GM12878 (cell line): ENCODE data around the gene GANC. TPM values are rescaled to one million over a fixed set of nuclear protein-coding genes. Genes with fewer than 3 reads are reported as not detected.

ENCODE experiments used
- ATAC-seq: fragments of 200-7000 bp; cut with Tn5 transposase; 3 replicates; pipeline ENCODE4 v1.9.1; 2020; ENCODE audit warnings: mild to moderate bottlenecking, moderate library complexity
- BruUV-seq: library from RNA; stranded (reverse); fragments of 400-500 nt; replicated peaks from 2 replicates; lab custom pipeline; 2021; lab: Mats Ljungman, UMichigan
- CTCF ChIA-PET: fragments of 300-600 bp; sonication (Branson Sonifier 250); formaldehyde crosslinking; extraction: SDS; loops from one replicate; lab custom pipeline; 2021; ENCODE audit warnings: inconsistent platforms; lab: Yijun Ruan, JAX
- POLR2A ChIA-PET: fragments of 350-600 bp; formaldehyde crosslinking; extraction: SDS; loops from one replicate; lab custom pipeline; 2021; ENCODE audit warnings: inconsistent platforms; lab: Charles Lee
- RAD21 ChIA-PET: fragments of 300-600 bp; sonication (Branson Sonifier 250); formaldehyde crosslinking; loops from one replicate; lab custom pipeline; 2023; ENCODE audit warnings: antibody characterized with exemption; ENCODE audit not compliant: unreplicated experiment; lab: Charles Lee
- SMC1A ChIA-PET: fragments of 300-600 bp; sonication (Branson Sonifier 250); formaldehyde crosslinking; loops from one replicate; lab custom pipeline; 2023; ENCODE audit not compliant: unreplicated experiment, uncharacterized antibody; lab: Charles Lee
- DNase-seq: peaks from one replicate; pipeline ENCODE4 v3.0.0-alpha.2; 2011; ENCODE audit warnings: low read depth, low spot score
- FAIRE-seq: peaks from 3 replicates; lab custom pipeline; 2011; peaks lifted over from hg19 to GRCh38; lab: Jason Lieb, UNC
- H2AFZ ChIP-seq: 2 replicates; pipeline ENCODE4 v1.6.0; 2011; ENCODE audit warnings: low read depth, low read length, control low read depth; ENCODE audit not compliant: control insufficient read depth
- H3K27ac ChIP-seq: 2 replicates; pipeline ENCODE4 v1.5.1; 2011; ENCODE audit warnings: control low read depth; ENCODE audit not compliant: control insufficient read depth, insufficient read depth
- H3K27me3 ChIP-seq, 2 experiments: replicated peaks in 1 of 2; 2 replicates each; pipeline versions ENCODE4 v1.6.0 to v1.6.1; 2011; ENCODE audit warnings: low read length in 1 of 2; ENCODE audit not compliant: control insufficient read depth in 2 of 2, insufficient read depth in 2 of 2
- H3K36me3 ChIP-seq, 2 experiments: 2 replicates each; pipeline ENCODE4 v1.5.1; 2011; ENCODE audit warnings: low read length in 1 of 2; ENCODE audit not compliant: control insufficient read depth in 2 of 2, insufficient read depth in 2 of 2
- H3K4me1 ChIP-seq: 2 replicates; pipeline ENCODE4 v1.6.1; 2011; ENCODE audit warnings: mild to moderate bottlenecking, low read length, moderate library complexity, mixed read lengths; ENCODE audit not compliant: control insufficient read depth, insufficient read depth
- H3K4me2 ChIP-seq: 2 replicates; pipeline ENCODE4 v1.6.0; 2011; ENCODE audit warnings: control low read depth; ENCODE audit not compliant: control insufficient read depth, insufficient read depth
- H3K4me3 ChIP-seq: fragments of 200-600 bp; sonication (generic); 2 replicates; pipeline ENCODE4 v1.5.1; 2016
- H3K79me2 ChIP-seq: 2 replicates; pipeline ENCODE4 v1.6.0; 2011; ENCODE audit warnings: low read length; ENCODE audit not compliant: control insufficient read depth, insufficient read depth
- H3K9ac ChIP-seq: 2 replicates; pipeline ENCODE4 v1.8.0; 2011; ENCODE audit warnings: low read length, control low read depth, mixed read lengths; ENCODE audit not compliant: control insufficient read depth, insufficient read depth
- H3K9me3 ChIP-seq: replicated peaks from 3 replicates; pipeline ENCODE4 v1.5.1; 2011; ENCODE audit warnings: mild to moderate bottlenecking, low read length; ENCODE audit not compliant: control insufficient read depth, insufficient read depth
- H4K20me1 ChIP-seq: 2 replicates; pipeline ENCODE4 v1.6.0; 2011; ENCODE audit not compliant: control insufficient read depth, insufficient read depth
- ATF2 ChIP-seq: IDR thresholded peaks from 2 replicates; pipeline ENCODE4 v1.6.1; 2012; ENCODE audit warnings: low read length, inconsistent platforms
- CBX3 ChIP-seq: fragments of 200-600 bp; sonication (generic); IDR thresholded peaks from 2 replicates; pipeline ENCODE4 v1.6.1; 2016; ENCODE audit warnings: low read depth, borderline replicate concordance
- CEBPB ChIP-seq, 2 experiments: fragments of 150-350 bp in 1 of 2; IDR thresholded peaks; 2 replicates each; pipeline ENCODE4 v1.6.1; 2012 to 2014; ENCODE audit warnings: low read depth in 2 of 2, low read length in 2 of 2, borderline replicate concordance in 1 of 2, inconsistent platforms in 1 of 2
- ESRRA ChIP-seq: IDR thresholded peaks from 2 replicates; pipeline ENCODE4 v1.6.1; 2012; ENCODE audit warnings: mild to moderate bottlenecking, low read length, improper control_type of control experiment
- FOS ChIP-seq: IDR thresholded peaks from 3 replicates; pipeline ENCODE4 v1.6.1; 2011; ENCODE audit warnings: borderline replicate concordance; ENCODE audit not compliant: insufficient read length; ENCODE audit errors: extremely low read depth
- HDGF ChIP-seq: fragments of 450-650 bp; IDR thresholded peaks from 2 replicates; pipeline ENCODE4 v1.6.1; 2016; ENCODE audit warnings: antibody characterized with exemption
- IKZF1 ChIP-seq: fragments of 450-650 bp; conservative IDR thresholded peaks from 2 replicates; pipeline ENCODE4 v1.6.1; 2017; ENCODE audit warnings: antibody characterized with exemption, mild to moderate bottlenecking
- PAX5 ChIP-seq: IDR thresholded peaks from 2 replicates; pipeline ENCODE4 v1.6.1; 2011; ENCODE audit warnings: low read depth, low read length, borderline replicate concordance
- POLR2A ChIP-seq: IDR thresholded peaks from 2 replicates; pipeline ENCODE4 v1.6.1; 2011; ENCODE audit warnings: low read depth, mild to moderate bottlenecking, low read length
- REST ChIP-seq: IDR thresholded peaks from 2 replicates; pipeline ENCODE4 v1.6.1; 2012; ENCODE audit warnings: mild to moderate bottlenecking, low read depth, low read length
- SIX5 ChIP-seq: IDR thresholded peaks from 2 replicates; pipeline ENCODE4 v1.6.1; 2011; ENCODE audit warnings: mild to moderate bottlenecking, low read depth, low read length, moderate library complexity; ENCODE audit not compliant: severe bottlenecking
- SP1 ChIP-seq: IDR thresholded peaks from one replicate; pipeline ENCODE4 v1.6.1; 2011; ENCODE audit warnings: low read depth, low read length
- ZNF622 ChIP-seq: fragments of 450-650 bp; IDR thresholded peaks from 2 replicates; pipeline ENCODE4 v1.6.1; 2017; ENCODE audit warnings: mild to moderate bottlenecking, inconsistent platforms
- WGBS: methylation state at CpG from one replicate; pipeline ENCODE4 v1.1.6; 2016; ENCODE audit warnings: low lambda C conversion rate; ENCODE audit not compliant: insufficient replicate concordance, insufficient coverage; ENCODE audit errors: missing lambda C conversion rate; 5-methylcytosine and 5-hydroxymethylcytosine counted together
- in situ Hi-C: fragments of 300-500 bp; cut with MboI; formaldehyde crosslinking; loops from 9 replicates; pipeline ENCODE4 v1.14.3; 2018; ENCODE audit warnings: mixed read lengths
- intact Hi-C: fragments of 100-400 bp; cut with micrococcal nuclease; formaldehyde crosslinking; loops from one replicate; pipeline ENCODE4 v1.14.2; 2022; ENCODE audit not compliant: unreplicated experiment
- polyA plus RNA-seq, 11 experiments: library from polyadenylated mRNA; depleted of rRNA in 4 of 11; unstranded in 6 of 11; stranded (reverse) in 5 of 11; fragments of >200 nt; fragmentation: Nextera tagmentation in 4 of 11; fragmentation: Illumina TruSeq in 1 of 11; extraction: Ambion mirVana in 4 of 11; extraction: Trizol in 1 of 11; gene quantifications; 1 replicate in 1 of 11; 2 replicates in 10 of 11; pipeline versions ENCODE4 v1.2.1 to v1.2.3, GENCODE V29; 2011 to 2016; ENCODE audit warnings: inconsistent platforms in 2 of 11, missing spikeins in 2 of 11, low read depth in 1 of 11
- total RNA-seq, 4 experiments: library from RNA; depleted of rRNA in 3 of 4; stranded (reverse); fragments of >200 nt in 3 of 4; fragmentation: Illumina TruSeq in 1 of 4; extraction: Trizol in 1 of 4; gene quantifications; 2 replicates each; pipeline versions ENCODE4 v1.2.1 to v1.2.3, GENCODE V29; 2013 to 2021
- TF ChIP-seq, protein P1 (sequence below): IDR thresholded peaks from 2 replicates; pipeline ENCODE4 v1.6.1; 2011; ENCODE audit warnings: low read depth, low read length, improper control_type of control experiment, borderline replicate concordance

The GANC gene
- total and polyA plus RNA-seq, 10 of the 15 experiments (the other 5 are each of a cell fraction or from before 2014, with no cell fraction given) = 11.3 to 35.3 (median 23.0) TPM

- TF ChIP-seq REST (no peak), ESRRA (no peak)
Observed at GRCh38 chr15:42306681-42307080, 33.7 kb downstream of the GANC start (continued).

DNA sequence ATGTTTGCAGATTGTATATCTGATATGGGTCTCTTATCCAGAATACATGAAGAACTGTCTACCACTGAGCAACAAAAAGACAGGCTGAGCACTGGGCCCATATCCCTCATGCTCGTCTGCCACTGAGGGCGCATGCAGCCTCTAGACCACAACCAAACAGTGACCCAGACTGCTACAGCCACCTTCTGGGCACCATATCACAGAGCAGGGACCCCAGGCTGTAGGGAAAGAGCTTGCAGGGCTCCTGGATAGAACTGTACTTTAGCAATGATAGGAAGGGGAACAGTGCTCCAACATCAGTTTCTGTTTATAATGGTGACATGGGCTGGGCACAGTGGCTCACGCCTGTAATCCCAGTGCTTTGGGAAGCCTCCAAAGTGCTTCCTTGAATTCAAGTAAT is 40.5 kb downstream of the GANC start:
- BruUV-seq = no TSS peak
- no peak overlapping the region for H3K27ac ChIP-seq
- H2AFZ ChIP-seq = no peak overlapping the region
- H3K36me3 ChIP-seq = peaks cover 0 to 4% of the 10 kb centered on the region in 2 experiments; a peak in 2 of 4 replicates
- FAIRE-seq (no peak), DNase-seq (no peak), ATAC-seq (no peak; the same call in 2 of the 3 replicates)
- H3K4me1 ChIP-seq = no peaks in the 10 kb centered on the region
- POLR2A ChIA-PET = no interaction called here
- no peak overlapping the region for H3K9ac ChIP-seq
- SMC1A ChIA-PET = no interaction called here
- TF ChIP-seq SP1 (no peak), ZNF622 (no peak), IKZF1 (no peak), FOS (no peak), POLR2A (no peak), ATF2 (no peak), CBX3 (no peak), HDGF (no peak), PAX5 (no peak), SIX5 (no peak), CEBPB (IDR thresholded peaks at IDR 0.05; ENCODE audit: borderline replicate concordance in 1 of 2, low read depth in 2 of 2, low read length in 2 of 2) (no peak)
- TF ChIP-seq, protein P1, sequence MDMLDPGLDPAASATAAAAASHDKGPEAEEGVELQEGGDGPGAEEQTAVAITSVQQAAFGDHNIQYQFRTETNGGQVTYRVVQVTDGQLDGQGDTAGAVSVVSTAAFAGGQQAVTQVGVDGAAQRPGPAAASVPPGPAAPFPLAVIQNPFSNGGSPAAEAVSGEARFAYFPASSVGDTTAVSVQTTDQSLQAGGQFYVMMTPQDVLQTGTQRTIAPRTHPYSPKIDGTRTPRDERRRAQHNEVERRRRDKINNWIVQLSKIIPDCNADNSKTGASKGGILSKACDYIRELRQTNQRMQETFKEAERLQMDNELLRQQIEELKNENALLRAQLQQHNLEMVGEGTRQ = no peak
- no peaks in the 10 kb centered on the region for H3K79me2 ChIP-seq
- CTCF ChIA-PET = interaction anchor here (0.8 kb wide), 1 partner anchor 92 kb away, joined by 3 read pairs; no protein-coding TSS in a partner anchor
- no peaks in the 10 kb centered on the region for H3K9me3 ChIP-seq
- RAD21 ChIA-PET = no interaction called here
- in situ Hi-C loops (no loop called here), intact Hi-C loops (no loop called here)
- H4K20me1 ChIP-seq = no peaks in the 10 kb centered on the region
- H3K4me2 ChIP-seq = no peak overlapping the region
- 28% methylated on average over 3 of the region's 3 CpGs for WGBS
- H3K27me3 ChIP-seq = no peaks in the 10 kb centered on the region
- no peak overlapping the region for H3K4me3 ChIP-seq
